Measurements from ENCODE around the gene MMRN1.

Gene MMRN1

DNA sequence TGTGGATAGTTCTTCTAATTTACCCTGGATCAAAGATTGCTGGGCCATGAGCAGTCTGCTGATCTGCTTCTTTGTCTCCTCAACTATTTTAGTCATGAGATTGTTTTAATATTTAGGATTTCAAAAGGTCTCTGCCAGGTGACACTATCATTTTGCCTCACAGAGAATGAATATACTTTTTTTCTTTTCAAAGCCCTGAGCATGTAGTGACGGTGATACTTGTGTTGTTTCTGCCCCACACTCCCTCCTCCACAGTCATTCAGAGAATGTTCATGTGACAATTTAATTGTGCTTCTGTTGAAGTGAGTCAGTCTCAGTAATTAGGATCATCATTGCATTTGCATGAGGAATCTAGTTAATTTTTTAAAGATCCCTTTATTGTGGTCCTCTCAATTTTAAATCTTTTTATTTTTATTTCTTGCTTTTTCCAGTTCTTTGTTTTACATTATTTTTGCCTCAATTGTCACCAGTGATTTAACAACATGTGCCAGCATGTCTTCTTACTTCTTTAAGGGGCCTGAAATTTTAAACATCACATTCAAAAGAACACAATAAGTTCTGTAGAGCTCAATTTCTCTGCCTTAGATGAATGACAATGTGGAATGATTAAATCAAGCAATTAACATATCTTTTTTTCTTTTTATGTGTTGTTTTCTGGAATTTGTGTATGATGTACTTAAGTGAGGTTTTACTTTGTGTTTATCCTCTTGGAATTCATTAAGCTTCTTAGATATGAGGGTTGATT lies 12.3 kb downstream of the MMRN1 start:
- no peak for DNase-seq (ENCODE audit: low read depth)

DNA sequence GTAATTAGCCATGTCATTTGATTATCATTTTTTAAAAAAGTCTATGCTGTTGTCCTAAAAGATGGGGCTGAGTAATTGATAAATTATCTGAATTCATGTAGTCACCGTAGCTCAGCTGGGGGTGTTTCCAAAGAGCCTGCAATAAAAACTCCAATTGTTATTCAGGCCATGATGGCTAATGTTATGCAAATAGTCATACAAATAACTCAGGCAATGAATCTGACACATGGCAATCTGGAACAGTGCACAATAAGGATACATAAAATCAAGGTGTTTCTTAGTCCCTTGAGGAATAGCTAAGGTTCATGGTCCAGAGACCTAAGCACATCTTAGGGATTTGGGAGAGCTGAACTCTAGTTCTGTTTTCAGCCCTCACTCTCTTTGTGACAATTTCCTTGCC lies 15.2 kb downstream of the MMRN1 start:
- DNase-seq (ENCODE audit: low read depth) = no peak

- no peak for DNase-seq (ENCODE audit: low read depth)
These were observed 19.0 kb downstream of the MMRN1 start for GRCh38 chr4:89913623-89914022.

DNA sequence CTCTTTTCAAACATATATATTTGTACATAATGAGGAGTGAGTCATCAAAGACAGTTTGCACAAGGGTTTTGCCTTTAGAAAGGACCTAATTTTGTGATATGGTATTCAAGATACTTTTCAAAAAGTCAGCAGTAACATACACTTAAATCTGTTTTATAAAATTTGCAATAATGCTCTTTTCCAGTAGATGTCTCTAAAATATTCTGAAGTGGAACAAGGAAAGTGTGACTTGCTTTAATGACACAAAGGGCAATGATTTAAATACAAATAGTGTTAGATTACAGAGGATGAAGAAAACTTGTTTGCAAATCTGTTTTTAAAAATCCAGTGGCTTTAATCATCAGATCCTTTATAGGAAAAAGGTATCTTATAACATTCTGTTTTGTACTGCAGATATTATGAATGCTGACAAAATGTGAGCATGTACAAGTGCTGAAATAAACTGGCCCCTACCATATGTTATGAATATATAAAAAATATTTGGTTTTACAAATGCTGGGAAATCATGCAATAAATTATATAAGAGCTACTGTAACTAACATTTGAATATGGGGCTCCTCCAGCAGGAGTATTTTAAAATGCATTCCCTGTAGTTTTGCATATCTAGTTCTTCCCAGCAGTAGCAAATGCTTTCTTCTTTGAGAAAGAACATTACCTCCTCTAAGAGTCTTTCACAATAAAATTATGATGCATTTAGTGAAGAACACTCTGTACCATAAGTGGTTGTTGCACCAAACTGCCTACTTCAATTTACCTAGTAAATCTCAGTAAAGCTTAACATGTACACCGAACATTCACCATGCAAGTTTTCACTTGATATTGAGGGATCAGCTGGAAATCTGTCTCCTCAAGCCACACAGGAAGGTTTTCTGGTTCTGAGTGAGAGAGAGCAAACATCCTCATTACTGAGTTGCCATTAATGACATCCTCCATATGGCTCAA lies 20.2 kb downstream of the MMRN1 start:
- DNase-seq (ENCODE audit: low read depth) = no peak

DNA sequence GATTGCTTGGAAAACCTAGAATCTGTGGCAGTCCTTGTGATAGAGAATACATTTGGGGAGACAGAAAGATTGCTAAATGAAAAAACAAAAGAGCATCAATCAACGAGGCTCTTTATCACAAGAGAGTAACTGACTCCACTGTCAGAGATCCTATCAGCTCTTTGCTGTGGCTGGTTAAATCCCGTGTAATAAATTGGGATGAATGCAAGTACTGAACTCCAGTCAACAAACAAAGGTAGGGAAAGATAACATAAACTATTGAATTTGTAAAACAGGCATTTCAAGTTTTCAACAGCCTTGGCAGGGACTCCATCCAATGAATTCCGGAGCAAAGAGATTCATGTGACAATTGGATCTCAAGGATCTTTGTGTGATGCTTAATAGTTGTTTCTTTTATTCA lies 21.3 kb downstream of the MMRN1 start:
- no peak for DNase-seq (ENCODE audit: low read depth)

GRCh38 chr4:89922848-89923416 lies 28.3 kb downstream of the MMRN1 start:
- DNase-seq (ENCODE audit: low read depth) = no peak

DNA sequence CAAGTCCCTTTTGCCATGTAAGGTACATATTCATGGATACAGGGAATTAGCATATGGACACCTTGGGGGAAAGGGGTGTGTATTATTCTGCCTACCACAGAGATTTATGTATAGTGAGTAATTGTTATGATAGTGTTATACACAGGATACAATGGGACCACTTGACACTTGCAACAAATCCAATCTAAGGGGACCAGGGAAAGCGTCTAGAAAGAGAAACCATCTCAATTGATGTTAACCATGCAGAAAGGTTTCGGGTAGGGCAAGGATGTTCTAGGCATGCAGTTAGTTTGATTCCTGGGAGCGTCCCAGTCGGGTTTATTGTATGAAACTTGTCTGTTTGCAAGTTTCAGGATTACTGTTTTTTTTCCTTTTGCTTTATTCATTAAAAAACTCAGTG lies 34.2 kb downstream of the MMRN1 start:
- DNase-seq (ENCODE audit: low read depth) = no peak

DNA sequence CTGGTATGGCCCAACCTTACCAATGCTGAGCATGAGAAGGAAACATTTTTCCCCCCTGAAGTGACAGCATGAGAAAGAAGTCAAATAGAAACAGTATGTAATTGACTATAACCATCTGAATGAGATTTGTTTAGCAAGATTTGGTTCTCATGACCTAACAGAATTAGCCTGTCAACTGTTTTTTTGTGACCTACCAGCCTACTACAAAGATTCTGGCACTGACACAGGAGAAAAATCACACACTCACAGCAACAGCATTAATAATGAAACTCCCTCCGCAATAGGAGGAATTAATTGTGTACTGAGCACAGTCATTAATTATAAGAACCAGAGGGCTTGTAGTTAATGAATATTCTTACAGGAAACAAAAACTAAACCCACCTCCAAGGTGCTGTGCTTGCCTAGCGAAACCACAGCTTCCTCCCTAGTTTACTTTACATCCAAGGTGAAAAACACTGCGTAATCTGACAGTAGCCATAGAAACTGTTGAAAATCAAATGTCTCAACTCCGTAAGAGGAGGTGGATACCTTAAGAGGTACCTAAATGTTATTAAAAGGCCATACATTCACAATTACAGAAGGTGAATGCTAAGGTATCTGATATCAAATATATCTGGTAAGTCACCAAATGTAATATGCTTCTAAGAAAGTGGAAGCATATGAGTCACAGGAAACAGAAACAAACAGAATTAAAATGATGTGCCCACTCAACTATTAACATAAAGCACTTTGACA lies 34.9 kb downstream of the MMRN1 start:
- DNase-seq (ENCODE audit: low read depth) = peak; percentile 1

DNA sequence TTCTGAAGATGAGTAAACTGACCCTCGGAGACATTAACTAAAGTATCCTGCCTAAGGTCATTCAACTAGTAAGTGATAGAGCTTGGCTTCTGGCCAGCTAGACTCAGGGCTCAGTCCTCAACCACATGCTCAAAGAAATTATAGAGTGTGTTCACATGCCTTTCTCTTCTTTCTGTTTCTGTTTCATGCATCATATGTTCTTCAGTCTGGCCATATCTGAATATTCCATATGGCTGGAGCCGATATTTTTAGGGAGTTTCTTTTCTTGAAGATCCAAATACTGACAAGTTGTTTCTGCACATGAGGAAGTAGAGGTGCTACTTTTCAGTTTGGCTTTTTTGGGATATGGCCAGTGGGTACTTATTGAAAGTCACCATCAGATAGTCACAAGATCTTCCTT lies 44.9 kb downstream of the MMRN1 start:
- no peak for DNase-seq (ENCODE audit: low read depth)

- no peak for DNase-seq (ENCODE audit: low read depth)
These were observed 45.3 kb downstream of the MMRN1 start for GRCh38 chr4:89939994-89940393.

DNA sequence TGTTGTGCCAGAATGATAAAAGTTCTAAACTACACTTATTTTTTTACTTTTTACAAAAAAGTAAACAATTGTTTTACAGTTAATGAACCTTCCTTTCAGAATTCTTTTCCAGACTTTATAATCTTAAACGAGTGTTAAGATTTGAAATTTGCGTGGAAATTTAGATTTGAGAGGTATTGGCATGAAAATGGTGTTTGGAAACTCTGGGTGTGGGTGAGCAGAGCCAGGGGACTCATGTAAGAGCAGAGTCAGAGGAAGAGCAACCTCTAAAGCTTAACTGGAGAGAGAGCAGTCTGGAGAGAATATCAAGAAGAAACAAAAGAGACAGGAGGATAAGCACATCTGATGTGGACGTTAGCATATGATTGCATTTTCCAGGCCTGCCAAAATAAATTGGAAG lies 48.2 kb downstream of the MMRN1 start:
- DNase-seq (ENCODE audit: low read depth) = no peak

DNA sequence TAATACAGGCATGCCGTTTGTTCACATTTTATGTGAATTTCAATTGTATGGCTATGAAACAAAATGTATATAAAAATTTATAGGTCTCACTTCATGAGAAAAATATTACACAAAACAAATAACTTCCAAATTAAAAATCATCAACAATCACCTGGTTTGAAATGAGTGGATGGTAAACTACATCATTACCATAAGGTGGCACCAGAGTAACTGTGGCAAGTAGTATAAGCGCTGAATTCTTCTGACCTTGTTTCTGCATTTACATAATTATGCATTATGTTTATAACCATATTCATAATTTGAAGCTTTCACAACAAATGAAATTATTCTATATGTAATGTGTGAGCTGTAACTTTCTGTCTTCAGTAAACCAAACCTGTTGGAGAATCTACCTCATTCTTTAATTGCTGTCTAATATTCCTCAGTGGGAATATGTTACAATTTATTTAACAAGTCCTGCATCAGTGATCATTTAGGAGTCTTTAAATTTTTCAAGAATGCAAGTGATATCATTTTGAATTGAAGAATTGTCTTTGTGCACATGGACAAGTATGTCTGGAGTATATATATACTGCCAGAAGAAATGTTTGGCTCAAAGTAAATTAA lies 55.2 kb downstream of the MMRN1 start:
- DNase-seq (ENCODE audit: low read depth) = no peak

GRCh38 chr4:89952458-89952857 lies 57.8 kb downstream of the MMRN1 start:
- DNase-seq (ENCODE audit: low read depth) = no peak

DNA sequence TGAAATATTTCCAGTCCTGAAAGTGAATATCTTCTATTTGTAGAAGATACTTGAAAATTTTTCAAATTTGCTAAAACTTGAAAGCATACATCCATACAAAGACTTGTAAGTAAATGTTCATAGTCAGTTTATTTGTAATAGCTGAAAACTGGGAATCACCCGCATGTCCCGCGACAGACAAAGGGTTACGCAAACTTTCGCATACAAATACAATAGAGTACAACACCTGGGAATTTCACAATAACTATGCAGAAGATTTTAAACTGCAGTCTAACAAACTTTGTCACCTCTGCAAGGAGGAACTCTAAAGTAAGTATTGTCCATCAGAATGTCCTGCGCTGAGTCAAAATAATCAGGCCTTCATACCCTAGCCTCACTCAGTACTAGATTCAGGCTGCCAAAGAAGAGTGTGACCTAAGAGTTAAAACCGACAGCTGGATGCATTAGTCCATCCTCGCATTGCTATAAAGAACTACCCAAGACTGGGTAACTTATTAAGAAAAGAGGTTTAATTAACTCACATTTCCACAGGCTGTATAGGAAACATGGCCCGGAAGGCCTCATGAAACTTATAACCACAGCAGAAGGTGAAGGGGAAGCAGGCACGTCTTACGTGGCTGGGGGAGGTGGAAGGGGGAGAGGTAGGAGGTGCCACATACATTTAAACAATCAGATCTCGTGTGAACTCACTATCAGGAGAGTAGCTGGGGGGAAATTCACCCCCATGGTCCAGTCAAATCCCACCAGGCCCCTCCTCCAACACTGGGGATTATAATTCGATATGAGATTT lies 60.4 kb downstream of the MMRN1 start:
- no peak for DNase-seq (ENCODE audit: low read depth)

DNA sequence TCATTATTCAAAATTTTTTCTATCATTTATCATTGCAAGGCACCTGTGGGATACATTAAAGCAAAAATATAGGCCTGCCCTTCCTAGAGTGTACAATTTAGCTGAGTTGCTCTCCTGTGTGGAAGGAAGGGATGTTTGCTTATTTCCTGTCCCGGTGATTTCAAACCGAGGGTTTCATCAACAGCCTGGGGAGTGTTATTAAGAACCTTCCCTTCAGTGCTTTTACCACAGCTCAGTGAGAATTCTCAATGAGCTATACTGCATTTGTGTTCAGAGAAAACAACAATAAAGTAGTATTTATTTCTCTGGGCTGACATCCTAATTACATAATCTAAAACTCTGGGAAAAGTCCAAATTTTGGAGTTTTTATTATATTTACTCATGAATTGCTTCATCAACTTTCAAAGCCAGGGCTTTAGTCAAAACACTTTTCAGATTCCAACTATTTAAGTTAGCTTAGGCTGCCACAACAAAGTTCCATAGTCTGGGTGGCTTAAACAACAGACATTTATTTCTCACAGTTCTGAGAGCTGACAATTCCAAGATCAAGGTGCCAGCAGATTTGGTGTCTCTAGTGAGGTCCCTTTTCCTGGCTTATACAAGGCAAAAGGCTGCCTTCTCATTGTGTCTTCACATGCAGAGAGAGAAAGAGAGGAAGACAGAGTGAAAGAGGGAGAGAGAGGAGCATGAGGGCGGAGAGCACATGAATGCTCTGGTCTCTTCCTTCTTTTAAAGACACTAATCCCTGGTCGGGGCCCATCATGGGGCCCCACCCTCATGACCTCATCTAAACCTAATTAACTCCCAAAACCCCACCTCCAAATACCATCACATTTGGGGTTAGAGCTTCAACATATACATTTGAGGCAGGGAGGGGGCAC lies 62.6 kb downstream of the MMRN1 start:
- DNase-seq (ENCODE audit: low read depth) = no peak

- DNase-seq (ENCODE audit: low read depth) = no peak
These were observed 87.2 kb downstream of the MMRN1 start for GRCh38 chr4:89981789-89982334.

DNA sequence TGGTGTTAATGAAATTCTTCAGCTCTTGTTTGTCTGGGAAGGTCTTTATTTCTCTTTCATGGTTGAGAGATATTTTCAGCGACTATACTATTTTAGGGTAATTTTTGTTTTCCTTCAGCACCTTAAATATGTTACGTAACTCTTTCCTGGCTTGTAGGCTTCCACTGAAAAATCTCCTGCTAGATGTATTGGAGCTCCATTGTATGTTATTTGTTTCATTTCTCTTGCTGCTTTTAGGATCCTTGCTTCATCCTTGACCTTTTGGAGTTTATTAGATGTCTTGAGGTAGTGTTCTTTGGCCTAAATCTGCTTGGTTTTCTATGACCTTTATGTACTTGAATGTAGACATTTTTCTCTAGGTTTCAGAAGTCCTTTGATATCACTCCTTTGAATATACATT lies 93.6 kb downstream of the MMRN1 start:
- DNase-seq (ENCODE audit: low read depth) = no peak

GRCh38 chr4:89992744-89993143 lies 98.1 kb downstream of the MMRN1 start:
- no peak for DNase-seq (ENCODE audit: low read depth)

DNA sequence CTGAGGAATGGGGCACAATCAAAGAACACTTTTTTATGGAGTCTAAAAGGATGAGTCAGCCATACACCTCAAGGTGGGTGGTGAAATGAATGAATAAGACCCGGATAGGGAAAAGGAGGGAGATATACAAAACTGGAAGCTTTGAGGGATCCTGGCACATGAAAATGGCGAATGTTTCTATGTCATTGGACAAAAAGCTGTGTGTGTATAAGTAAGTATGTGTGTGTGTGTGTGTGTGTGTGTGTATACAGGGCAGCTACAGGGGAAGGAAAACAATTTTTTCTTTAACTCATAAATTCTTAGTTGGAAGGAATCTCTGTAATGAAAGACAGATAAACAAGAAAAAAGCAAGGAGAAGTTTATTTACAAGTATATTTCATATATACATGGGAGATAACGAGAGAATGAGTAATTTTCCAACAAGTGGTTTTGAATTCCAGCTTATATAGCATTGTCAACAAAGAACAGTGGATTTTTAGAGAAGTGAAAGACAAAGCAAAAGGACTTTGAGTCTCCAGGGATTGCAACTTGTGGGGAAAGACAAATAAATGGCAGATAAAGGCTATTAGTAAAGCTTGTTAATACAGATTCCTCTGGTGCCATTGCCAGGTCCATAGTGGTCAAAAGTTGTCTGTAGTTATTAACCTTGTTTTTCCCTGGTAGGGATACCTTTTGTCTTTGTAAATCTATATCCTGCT lies 99.7 kb downstream of the MMRN1 start:
- no peak for DNase-seq (ENCODE audit: low read depth)

Measured in activated T-cell treated with anti-CD3 and anti-CD28 coated beads for 24 hours (primary cell).